Upper lobe of right lung (tissue), 1 donor: ENCODE measurements around the gene GIMAP7. TPM values are rescaled to one million over a fixed set of nuclear protein-coding genes. Genes with fewer than 3 reads are reported as not detected.

Experiments used
- ATAC-seq: fragments of 200-7000 bp; cut with Tn5 transposase; one replicate; pipeline ENCODE4 v1.9.1; 2020; ENCODE audit warnings: mild to moderate bottlenecking, moderate library complexity
- DNase-seq: peaks from one replicate; pipeline ENCODE4 v3.0.0-alpha.2; 2020
- H3K27ac ChIP-seq: fragments of 200-600 bp; one replicate; pipeline ENCODE4 v1.8.0; 2022
- H3K27me3 ChIP-seq: fragments of 200-600 bp; one replicate; pipeline ENCODE4 v1.8.0; 2022; ENCODE audit warnings: mild to moderate bottlenecking
- H3K36me3 ChIP-seq: fragments of 200-600 bp; one replicate; pipeline ENCODE4 v1.8.0; 2022
- H3K4me1 ChIP-seq: fragments of 200-600 bp; one replicate; pipeline ENCODE4 v1.8.0; 2022
- H3K4me3 ChIP-seq: fragments of 200-600 bp; one replicate; pipeline ENCODE4 v1.8.0; 2022; ENCODE audit warnings: mild to moderate bottlenecking
- H3K9me3 ChIP-seq: fragments of 200-600 bp; one replicate; pipeline ENCODE4 v1.8.0; 2022
- intact Hi-C: fragments of 100-400 bp; cut with DNase I; formaldehyde crosslinking; loops from one replicate; pipeline ENCODE4 v1.11.0; 2022
- total RNA-seq: library from RNA; stranded (reverse); fragmentation: NEBNext Ultra II Directional; extraction: Animal tissue kit (Norgen Biotek cat#: 25700); gene quantifications from one replicate; pipeline ENCODE4 v1.2.1, GENCODE V29; 2021
- TF ChIP-seq, protein P1 (sequence below): fragments of 200-600 bp; IDR thresholded peaks from one replicate; pipeline ENCODE4 v1.8.0; 2022; ENCODE audit warnings: antibody characterized with exemption
- donor health status: DM: no; HTN: yes; CAD: no; lungs with severe emphysema.

Gene GIMAP7
- total RNA-seq, 1 donor from 2014 or later, result 47.0 TPM

DNA sequence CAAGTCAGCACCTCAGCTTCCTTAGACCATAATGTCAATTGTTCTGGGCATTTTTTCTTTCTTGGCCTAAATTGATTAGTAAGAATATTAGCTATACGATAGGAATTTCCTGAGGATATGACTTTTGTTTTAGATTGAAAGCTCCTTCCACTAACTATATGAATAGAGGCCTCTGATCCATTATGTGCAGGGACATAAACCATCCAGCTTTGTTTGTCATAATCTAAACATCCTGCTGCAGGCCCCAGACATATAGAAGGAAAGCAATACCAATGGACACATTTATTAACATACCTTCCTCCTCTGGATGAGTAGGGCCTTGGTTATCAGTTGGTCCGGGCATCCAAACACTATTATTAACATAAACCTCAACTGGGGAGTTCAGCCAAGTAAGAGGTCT lies 48.2 kb downstream of the GIMAP7 start:
- DNase-seq (no peak), ATAC-seq (no peak)
- Histone ChIP-seq H3K36me3 (no peaks in the 10 kb centered on the region), H3K27me3 (no peaks in the 10 kb centered on the region), H3K4me1 (peaks cover 3% of the 10 kb centered on the region), H3K27ac (no peak overlapping the region), H3K4me3 (no peak overlapping the region), H3K9me3 (no peaks in the 10 kb centered on the region)
- TF ChIP-seq, protein P1, sequence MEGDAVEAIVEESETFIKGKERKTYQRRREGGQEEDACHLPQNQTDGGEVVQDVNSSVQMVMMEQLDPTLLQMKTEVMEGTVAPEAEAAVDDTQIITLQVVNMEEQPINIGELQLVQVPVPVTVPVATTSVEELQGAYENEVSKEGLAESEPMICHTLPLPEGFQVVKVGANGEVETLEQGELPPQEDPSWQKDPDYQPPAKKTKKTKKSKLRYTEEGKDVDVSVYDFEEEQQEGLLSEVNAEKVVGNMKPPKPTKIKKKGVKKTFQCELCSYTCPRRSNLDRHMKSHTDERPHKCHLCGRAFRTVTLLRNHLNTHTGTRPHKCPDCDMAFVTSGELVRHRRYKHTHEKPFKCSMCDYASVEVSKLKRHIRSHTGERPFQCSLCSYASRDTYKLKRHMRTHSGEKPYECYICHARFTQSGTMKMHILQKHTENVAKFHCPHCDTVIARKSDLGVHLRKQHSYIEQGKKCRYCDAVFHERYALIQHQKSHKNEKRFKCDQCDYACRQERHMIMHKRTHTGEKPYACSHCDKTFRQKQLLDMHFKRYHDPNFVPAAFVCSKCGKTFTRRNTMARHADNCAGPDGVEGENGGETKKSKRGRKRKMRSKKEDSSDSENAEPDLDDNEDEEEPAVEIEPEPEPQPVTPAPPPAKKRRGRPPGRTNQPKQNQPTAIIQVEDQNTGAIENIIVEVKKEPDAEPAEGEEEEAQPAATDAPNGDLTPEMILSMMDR, result no peak
- intact Hi-C loops, result no loop called here

DNA sequence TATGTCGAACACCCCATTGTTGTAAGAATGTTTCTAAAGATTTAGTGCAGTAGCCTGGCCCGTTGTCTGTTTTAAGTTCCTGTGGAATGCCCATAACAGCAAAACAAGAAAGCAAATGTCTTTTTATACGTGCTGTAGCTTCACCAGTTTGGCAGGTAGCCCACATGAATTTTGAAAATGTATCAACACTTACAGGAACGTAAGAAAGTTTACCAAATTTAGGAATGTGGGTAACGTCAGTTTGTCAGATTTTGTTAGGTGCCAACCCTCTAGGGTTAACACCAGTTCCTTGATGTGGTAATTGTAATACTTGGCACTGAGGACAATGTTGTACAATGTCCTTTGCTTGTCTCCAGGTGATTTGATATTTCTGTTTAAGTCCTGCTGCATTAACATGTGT lies 49.3 kb downstream of the GIMAP7 start:
- DNase-seq, result no peak
- ATAC-seq, result no peak
- intact Hi-C loops, result no loop called here
- no peaks in the 10 kb centered on the region for H3K27me3 ChIP-seq
- no peaks in the 10 kb centered on the region for H3K9me3 ChIP-seq
- TF ChIP-seq, protein P1, result no peak
- H3K27ac ChIP-seq, result no peak overlapping the region
- H3K36me3 ChIP-seq, result no peaks in the 10 kb centered on the region
- peaks cover 3% of the 10 kb centered on the region for H3K4me1 ChIP-seq
- no peak overlapping the region for H3K4me3 ChIP-seq

- peaks cover 3% of the 10 kb centered on the region for H3K4me1 ChIP-seq
- no peak for DNase-seq
- TF ChIP-seq, protein P1, result no peak
- no peak for ATAC-seq
- no peak overlapping the region for H3K4me3 ChIP-seq
- H3K27ac ChIP-seq, result no peak overlapping the region
- intact Hi-C loops, result no loop called here
- H3K27me3 ChIP-seq, result no peaks in the 10 kb centered on the region
- H3K9me3 ChIP-seq, result no peaks in the 10 kb centered on the region
- no peaks in the 10 kb centered on the region for H3K36me3 ChIP-seq
Observed at GRCh38 chr7:150564566-150564965, 49.9 kb downstream of the GIMAP7 start.

- DNase-seq (no peak), ATAC-seq (no peak)
- no peaks in the 10 kb centered on the region for H3K9me3 ChIP-seq
- TF ChIP-seq, protein P1, result no peak
- no peak overlapping the region for H3K4me3 ChIP-seq
- H3K27me3 ChIP-seq, result no peaks in the 10 kb centered on the region
- H3K36me3 ChIP-seq, result peaks cover 2% of the 10 kb centered on the region
- intact Hi-C loops, result no loop called here
- H3K4me1 ChIP-seq, result peaks cover 3% of the 10 kb centered on the region
- H3K27ac ChIP-seq, result no peak overlapping the region
Observed at GRCh38 chr7:150565239-150565638, 50.6 kb downstream of the GIMAP7 start.

- no peak for ATAC-seq
Observed at GRCh38 chr7:150566123-150566522, 51.5 kb downstream of the GIMAP7 start.

More at GRCh38 chr7:150566123-150566522, 51.5 kb downstream of the GIMAP7 start:
- Histone ChIP-seq H3K9me3 (no peaks in the 10 kb centered on the region), H3K4me3 (no peak overlapping the region), H3K36me3 (peaks cover 4% of the 10 kb centered on the region), H3K4me1 (peaks cover 3% of the 10 kb centered on the region), H3K27me3 (no peaks in the 10 kb centered on the region), H3K27ac (no peak overlapping the region)
- DNase-seq, result no peak
- TF ChIP-seq, protein P1, result no peak
- intact Hi-C loops, result no loop called here
